ENCODE results near the gene AGFG1. TPM values are rescaled to one million over a fixed set of nuclear protein-coding genes. Genes with fewer than 3 reads are reported as not detected.

AGFG1 gene
- total and polyA plus RNA-seq, 2 donors (not counting 1 experiment from before 2014, with no cell fraction given): 40.0 to 128 TPM

- DNase-seq (ENCODE audit: low read depth in 2 of 2): no peak
- H3K9me3 ChIP-seq (ENCODE audit: control insufficient read depth, insufficient read depth, low read depth, low read length): no peaks in the 10 kb centered on the region
- peaks cover 92% of the 10 kb centered on the region for H3K79me2 ChIP-seq (ENCODE audit: control insufficient read depth, insufficient read depth, low read length)
- no peak overlapping the region for H3K27ac ChIP-seq (ENCODE audit: insufficient read depth, low read length)
- peaks cover 4% of the 10 kb centered on the region for H3K4me1 ChIP-seq (ENCODE audit: control insufficient read depth, extremely low read depth, insufficient read depth, low read length)
- H3K36me3 ChIP-seq (ENCODE audit: control insufficient read depth, insufficient read depth, low read length): no peaks in the 10 kb centered on the region
- H4K20me1 ChIP-seq (ENCODE audit: control insufficient read depth, extremely low read depth, insufficient read depth, low read length): peaks cover 9% of the 10 kb centered on the region
- no peaks in the 10 kb centered on the region for H3K27me3 ChIP-seq (ENCODE audit: control insufficient read depth, insufficient read depth, low read length)
- no peak for TF ChIP-seq EZH2 (IDR thresholded peaks at IDR 0.05; ENCODE audit: low read length, missing control alignments)
- TF ChIP-seq, protein P1, sequence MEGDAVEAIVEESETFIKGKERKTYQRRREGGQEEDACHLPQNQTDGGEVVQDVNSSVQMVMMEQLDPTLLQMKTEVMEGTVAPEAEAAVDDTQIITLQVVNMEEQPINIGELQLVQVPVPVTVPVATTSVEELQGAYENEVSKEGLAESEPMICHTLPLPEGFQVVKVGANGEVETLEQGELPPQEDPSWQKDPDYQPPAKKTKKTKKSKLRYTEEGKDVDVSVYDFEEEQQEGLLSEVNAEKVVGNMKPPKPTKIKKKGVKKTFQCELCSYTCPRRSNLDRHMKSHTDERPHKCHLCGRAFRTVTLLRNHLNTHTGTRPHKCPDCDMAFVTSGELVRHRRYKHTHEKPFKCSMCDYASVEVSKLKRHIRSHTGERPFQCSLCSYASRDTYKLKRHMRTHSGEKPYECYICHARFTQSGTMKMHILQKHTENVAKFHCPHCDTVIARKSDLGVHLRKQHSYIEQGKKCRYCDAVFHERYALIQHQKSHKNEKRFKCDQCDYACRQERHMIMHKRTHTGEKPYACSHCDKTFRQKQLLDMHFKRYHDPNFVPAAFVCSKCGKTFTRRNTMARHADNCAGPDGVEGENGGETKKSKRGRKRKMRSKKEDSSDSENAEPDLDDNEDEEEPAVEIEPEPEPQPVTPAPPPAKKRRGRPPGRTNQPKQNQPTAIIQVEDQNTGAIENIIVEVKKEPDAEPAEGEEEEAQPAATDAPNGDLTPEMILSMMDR (conservative IDR thresholded peaks at IDR 0.05 in 1 of 2, IDR thresholded peaks at IDR 0.05 in 1 of 2; ENCODE audit: low read depth in 1 of 2, low read length in 2 of 2): no peak
- no peak overlapping the region for H3K9ac ChIP-seq (ENCODE audit: insufficient read depth, low read length)
- no peak overlapping the region for H2AFZ ChIP-seq (ENCODE audit: low read length)
- no peak overlapping the region for H3K4me3 ChIP-seq (replicated peaks in 1 of 4; ENCODE audit: control extremely low read depth in 1 of 4, insufficient read depth in 1 of 4, low read depth in 3 of 4, low read length in 4 of 4)
- H3K4me2 ChIP-seq (ENCODE audit: extremely low read depth, insufficient read depth, low read length): no peak overlapping the region
These were observed 40.0 kb downstream of the AGFG1 start for GRCh38 chr2:227511955-227512354.

DNA sequence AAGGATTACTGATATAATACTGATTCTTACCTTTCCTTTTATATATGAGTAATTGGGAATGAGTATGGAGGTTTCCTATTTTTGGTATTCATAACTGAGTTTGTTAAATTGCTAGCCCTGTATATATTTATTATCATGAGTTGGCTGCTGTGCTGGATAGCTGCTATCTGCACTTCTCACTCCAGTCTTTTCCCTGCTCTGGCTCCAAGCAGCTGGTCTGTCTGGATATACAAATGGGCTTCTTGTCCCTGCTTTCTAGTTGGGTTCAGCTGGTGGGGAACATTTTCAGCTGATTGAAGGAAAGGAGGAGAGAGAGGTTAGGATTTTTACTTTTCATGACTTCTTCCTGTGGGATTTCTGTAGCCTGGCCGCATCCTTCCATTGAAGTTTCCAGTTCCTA lies 41.2 kb downstream of the AGFG1 start:
- Histone ChIP-seq H4K20me1 (ENCODE audit: control insufficient read depth, extremely low read depth, insufficient read depth, low read length) (peaks cover 11% of the 10 kb centered on the region), H3K9me3 (ENCODE audit: control insufficient read depth, insufficient read depth, low read depth, low read length) (no peaks in the 10 kb centered on the region), H3K36me3 (ENCODE audit: control insufficient read depth, insufficient read depth, low read length) (no peaks in the 10 kb centered on the region), H2AFZ (ENCODE audit: low read length) (no peak overlapping the region), H3K79me2 (ENCODE audit: control insufficient read depth, insufficient read depth, low read length) (peaks cover 92% of the 10 kb centered on the region), H3K4me3 (replicated peaks in 1 of 4; ENCODE audit: control extremely low read depth in 1 of 4, insufficient read depth in 1 of 4, low read depth in 3 of 4, low read length in 4 of 4) (no peak overlapping the region), H3K4me2 (ENCODE audit: extremely low read depth, insufficient read depth, low read length) (no peak overlapping the region), H3K9ac (ENCODE audit: insufficient read depth, low read length) (no peak overlapping the region), H3K27me3 (ENCODE audit: control insufficient read depth, insufficient read depth, low read length) (no peaks in the 10 kb centered on the region), H3K27ac (ENCODE audit: insufficient read depth, low read length) (no peak overlapping the region), H3K4me1 (ENCODE audit: control insufficient read depth, extremely low read depth, insufficient read depth, low read length) (peaks cover 4% of the 10 kb centered on the region)
- no peak for TF ChIP-seq EZH2 (IDR thresholded peaks at IDR 0.05; ENCODE audit: low read length, missing control alignments)
- TF ChIP-seq, protein P1 (conservative IDR thresholded peaks at IDR 0.05 in 1 of 2, IDR thresholded peaks at IDR 0.05 in 1 of 2; ENCODE audit: low read depth in 1 of 2, low read length in 2 of 2): no peak
- DNase-seq (ENCODE audit: low read depth in 2 of 2): peak in 1 of 2 donors; percentile 21

DNA sequence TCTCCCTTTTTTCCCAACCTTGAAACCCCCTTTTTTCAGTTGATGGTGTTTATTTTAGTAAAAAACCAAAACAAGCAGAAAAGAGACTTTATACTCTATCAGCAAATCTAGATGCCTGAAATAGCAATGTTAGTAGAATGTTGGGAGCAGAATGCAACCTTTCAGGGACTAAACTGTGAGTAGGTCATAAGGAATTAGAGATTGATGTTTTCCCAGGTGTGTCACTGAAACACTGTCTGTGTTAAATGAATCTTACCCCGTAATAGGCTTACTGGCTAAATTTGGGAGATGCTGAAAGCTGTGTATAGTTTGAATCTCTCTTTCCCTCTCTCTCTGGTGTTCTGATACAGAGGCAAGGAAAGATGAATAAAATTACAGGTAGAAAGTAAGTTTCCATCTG lies 43.8 kb downstream of the AGFG1 start:
- H3K9me3 ChIP-seq (ENCODE audit: control insufficient read depth, insufficient read depth, low read depth, low read length): no peaks in the 10 kb centered on the region
- H4K20me1 ChIP-seq (ENCODE audit: control insufficient read depth, extremely low read depth, insufficient read depth, low read length): peaks cover 7% of the 10 kb centered on the region
- no peaks in the 10 kb centered on the region for H3K4me1 ChIP-seq (ENCODE audit: control insufficient read depth, extremely low read depth, insufficient read depth, low read length)
- no peak overlapping the region for H3K27ac ChIP-seq (ENCODE audit: insufficient read depth, low read length)
- DNase-seq (ENCODE audit: low read depth in 2 of 2): peak in 1 of 2 donors; percentile 22
- H3K4me2 ChIP-seq (ENCODE audit: extremely low read depth, insufficient read depth, low read length): no peak overlapping the region
- no peak for TF ChIP-seq EZH2 (IDR thresholded peaks at IDR 0.05; ENCODE audit: low read length, missing control alignments)
- TF ChIP-seq, protein P1 (conservative IDR thresholded peaks at IDR 0.05 in 1 of 2, IDR thresholded peaks at IDR 0.05 in 1 of 2; ENCODE audit: low read depth in 1 of 2, low read length in 2 of 2): no peak
- no peak overlapping the region for H3K9ac ChIP-seq (ENCODE audit: insufficient read depth, low read length)
- H3K4me3 ChIP-seq (replicated peaks in 1 of 4; ENCODE audit: control extremely low read depth in 1 of 4, insufficient read depth in 1 of 4, low read depth in 3 of 4, low read length in 4 of 4): no peak overlapping the region
- H3K79me2 ChIP-seq (ENCODE audit: control insufficient read depth, insufficient read depth, low read length): peaks cover 87% of the 10 kb centered on the region
- H2AFZ ChIP-seq (ENCODE audit: low read length): no peak overlapping the region
- H3K27me3 ChIP-seq (ENCODE audit: control insufficient read depth, insufficient read depth, low read length): no peaks in the 10 kb centered on the region
- H3K36me3 ChIP-seq (ENCODE audit: control insufficient read depth, insufficient read depth, low read length): no peaks in the 10 kb centered on the region

Measured in fibroblast of lung (primary cell).